PC-9 (cell line): ENCODE data around the gene KRCC1. TPM values are rescaled to one million over a fixed set of nuclear protein-coding genes. Genes with fewer than 3 reads are reported as not detected.

ENCODE experiments used
- BruUV-seq: library from RNA; stranded (reverse); fragments of 400-500 nt; replicated peaks from 2 replicates; lab custom pipeline; 2021; lab: Mats Ljungman, UMichigan
- CTCF ChIA-PET: fragments of 300-600 bp; sonication (Branson Sonifier 250); formaldehyde crosslinking; loops from one replicate; lab custom pipeline; 2022; ENCODE audit warnings: antibody characterized with exemption; lab: Charles Lee
- POLR2A ChIA-PET: fragments of 300-600 bp; sonication (Branson Sonifier 250); formaldehyde crosslinking; loops from one replicate; lab custom pipeline; 2022; ENCODE audit warnings: antibody characterized with exemption; ENCODE audit not compliant: unreplicated experiment; lab: Charles Lee
- DNase-seq, 2 experiments: peaks; one replicate each; pipeline versions ENCODE4 v3.0.0 to v3.0.0-alpha.2; 2015 to 2022; ENCODE audit warnings: mixed read lengths in 1 of 2
- H2AFZ ChIP-seq: fragments of 200-600 bp; sonication (generic); 2 replicates; pipeline ENCODE4 v1.8.1; 2017; ENCODE audit warnings: antibody characterized with exemption
- H3F3A ChIP-seq: fragments of 200-600 bp; sonication (generic); 2 replicates; pipeline ENCODE4 v1.8.1; 2017; ENCODE audit warnings: antibody characterized with exemption, mild to moderate bottlenecking, low read depth; ENCODE audit not compliant: insufficient read depth
- H3K27ac ChIP-seq: fragments of 200-600 bp; sonication (generic); 2 replicates; pipeline ENCODE4 v1.6.1; 2016; ENCODE audit warnings: mixed run types
- H3K27me3 ChIP-seq: fragments of 200-600 bp; sonication (generic); 2 replicates; pipeline ENCODE4 v1.6.1; 2016; ENCODE audit warnings: low read depth, mixed run types; ENCODE audit not compliant: insufficient read depth
- H3K36me3 ChIP-seq: fragments of 200-600 bp; sonication (generic); 2 replicates; pipeline ENCODE4 v1.6.1; 2016; ENCODE audit warnings: low read depth, mixed run types
- H3K4me1 ChIP-seq: fragments of 200-600 bp; sonication (generic); replicated peaks from 2 replicates; pipeline ENCODE4 v1.6.1; 2016; ENCODE audit warnings: mixed run types; ENCODE audit not compliant: insufficient read depth
- H3K4me2 ChIP-seq: fragments of 200-600 bp; sonication (generic); 2 replicates; pipeline ENCODE4 v1.6.1; 2017; ENCODE audit warnings: mixed run types
- H3K4me3 ChIP-seq: fragments of 200-600 bp; sonication (generic); 2 replicates; pipeline ENCODE4 v1.6.1; 2016; ENCODE audit warnings: mixed run types
- H3K79me2 ChIP-seq: fragments of 200-600 bp; sonication (generic); 2 replicates; pipeline ENCODE4 v1.6.1; 2017; ENCODE audit warnings: low read depth, mixed run types
- H3K9me2 ChIP-seq: fragments of 200-600 bp; sonication (generic); 2 replicates; pipeline ENCODE4 v1.8.1; 2017; ENCODE audit warnings: mild to moderate bottlenecking; ENCODE audit not compliant: insufficient read depth
- H3K9me3 ChIP-seq: fragments of 200-600 bp; sonication (generic); 2 replicates; pipeline ENCODE4 v1.8.1; 2016; ENCODE audit warnings: low read depth; ENCODE audit not compliant: insufficient read depth
- H4K20me1 ChIP-seq: fragments of 200-600 bp; sonication (generic); 2 replicates; pipeline ENCODE4 v1.8.1; 2017; ENCODE audit not compliant: insufficient read depth
- EZH2 ChIP-seq: fragments of 200-600 bp; sonication (generic); IDR thresholded peaks from 2 replicates; pipeline ENCODE4 v1.8.0; 2017; ENCODE audit warnings: antibody characterized with exemption, low read depth
- intact Hi-C: fragments of 100-400 bp; cut with micrococcal nuclease; formaldehyde crosslinking; loops from one replicate; pipeline ENCODE4 v1.10.0; 2022; ENCODE audit not compliant: unreplicated experiment
- total RNA-seq: library from RNA; stranded (reverse); gene quantifications from 2 replicates; pipeline ENCODE4 v1.2.3, GENCODE V29; 2021
- TF ChIP-seq, protein P1 (sequence below): fragments of 200-600 bp; sonication (generic); conservative IDR thresholded peaks from 2 replicates; pipeline ENCODE4 v1.6.1; 2017; ENCODE audit warnings: mixed run types, antibody characterized with exemption, mild to moderate bottlenecking, moderate library complexity

The KRCC1 gene
- total RNA-seq, 1 experiment from 2014 or later = 17.4 TPM

DNA sequence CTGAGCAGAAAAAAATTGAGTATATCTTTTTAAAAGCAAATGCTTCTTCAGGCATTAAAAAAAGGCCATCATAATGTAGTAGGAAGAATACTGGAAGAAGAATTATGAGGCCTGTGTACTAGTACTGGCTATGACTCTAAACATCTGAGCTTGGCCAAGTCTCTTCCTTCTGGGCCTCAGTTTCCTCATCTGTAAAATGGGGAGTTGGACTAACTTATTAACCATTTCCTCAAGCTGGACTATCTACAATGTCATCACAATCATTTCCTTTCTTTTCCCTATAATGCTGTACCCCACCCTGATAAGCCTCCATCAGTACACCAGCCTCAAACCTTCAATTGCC lies 42.9 kb upstream of the KRCC1 start:
- intact Hi-C loops = no loop called here
- 0 out of 2 replicates have a peak, but pooled peaks cover 6% of the 10 kb centered on the region for H3K4me1 ChIP-seq
- H4K20me1 ChIP-seq = no peaks in the 10 kb centered on the region
- H3K9me2 ChIP-seq = no peaks in the 10 kb centered on the region
- TF ChIP-seq EZH2 = no peak
- TF ChIP-seq, protein P1, sequence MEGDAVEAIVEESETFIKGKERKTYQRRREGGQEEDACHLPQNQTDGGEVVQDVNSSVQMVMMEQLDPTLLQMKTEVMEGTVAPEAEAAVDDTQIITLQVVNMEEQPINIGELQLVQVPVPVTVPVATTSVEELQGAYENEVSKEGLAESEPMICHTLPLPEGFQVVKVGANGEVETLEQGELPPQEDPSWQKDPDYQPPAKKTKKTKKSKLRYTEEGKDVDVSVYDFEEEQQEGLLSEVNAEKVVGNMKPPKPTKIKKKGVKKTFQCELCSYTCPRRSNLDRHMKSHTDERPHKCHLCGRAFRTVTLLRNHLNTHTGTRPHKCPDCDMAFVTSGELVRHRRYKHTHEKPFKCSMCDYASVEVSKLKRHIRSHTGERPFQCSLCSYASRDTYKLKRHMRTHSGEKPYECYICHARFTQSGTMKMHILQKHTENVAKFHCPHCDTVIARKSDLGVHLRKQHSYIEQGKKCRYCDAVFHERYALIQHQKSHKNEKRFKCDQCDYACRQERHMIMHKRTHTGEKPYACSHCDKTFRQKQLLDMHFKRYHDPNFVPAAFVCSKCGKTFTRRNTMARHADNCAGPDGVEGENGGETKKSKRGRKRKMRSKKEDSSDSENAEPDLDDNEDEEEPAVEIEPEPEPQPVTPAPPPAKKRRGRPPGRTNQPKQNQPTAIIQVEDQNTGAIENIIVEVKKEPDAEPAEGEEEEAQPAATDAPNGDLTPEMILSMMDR = no peak
- H3K79me2 ChIP-seq = no peaks in the 10 kb centered on the region
- ChIA-PET POLR2A (no interaction called here), CTCF (no interaction called here)
- H2AFZ ChIP-seq = no peak overlapping the region
- peaks cover 5% of the 10 kb centered on the region; the same call in 1 of the 2 replicates for H3F3A ChIP-seq
- H3K4me3 ChIP-seq = no peak overlapping the region
- no peak overlapping the region for H3K4me2 ChIP-seq
- no peaks in the 10 kb centered on the region for H3K36me3 ChIP-seq
- DNase-seq = no peak
- BruUV-seq = no TSS peak
- H3K27me3 ChIP-seq = peaks cover 29% of the 10 kb centered on the region
- H3K27ac ChIP-seq = no peak overlapping the region
- no peaks in the 10 kb centered on the region for H3K9me3 ChIP-seq

DNA sequence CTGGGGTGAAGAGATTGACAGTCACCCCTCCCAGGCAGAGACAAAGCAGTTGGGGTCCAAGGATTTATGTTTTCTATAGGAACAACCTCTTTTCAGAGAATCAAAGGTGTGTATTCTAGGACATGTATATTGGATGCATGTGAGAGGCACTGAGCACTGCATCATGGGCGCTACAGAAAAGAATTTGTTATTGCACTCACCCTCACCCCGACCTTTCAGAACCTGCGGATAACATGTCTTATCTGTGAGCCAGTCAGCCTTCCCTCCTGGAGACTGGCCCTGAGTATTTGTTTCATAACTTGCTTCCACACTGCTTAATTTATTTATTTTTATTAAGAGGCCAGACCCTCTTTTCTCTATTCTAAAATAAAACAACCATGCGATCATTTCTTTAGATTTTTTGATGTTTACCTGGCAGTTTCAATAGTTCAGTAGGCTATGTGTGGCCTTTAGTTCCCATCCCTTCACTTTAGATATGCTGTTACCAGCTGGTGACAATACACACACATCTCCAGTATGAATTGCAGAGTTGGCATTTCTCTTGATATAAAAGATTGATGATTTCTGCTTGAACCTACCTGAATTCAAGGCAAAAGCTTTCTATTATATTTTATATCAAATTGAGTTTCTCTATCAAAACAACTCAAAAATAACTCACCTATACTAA lies 42.4 kb upstream of the KRCC1 start:
- intact Hi-C loops = no loop called here
- Histone ChIP-seq H3K27me3 (peaks cover 24% of the 10 kb centered on the region), H3K36me3 (no peaks in the 10 kb centered on the region), H3K27ac (no peak overlapping the region), H4K20me1 (no peaks in the 10 kb centered on the region), H3K79me2 (no peaks in the 10 kb centered on the region), H3K9me3 (no peaks in the 10 kb centered on the region), H3K4me3 (no peak overlapping the region), H3K9me2 (no peaks in the 10 kb centered on the region), H3K4me1 (0 out of 2 replicates have a peak, but pooled peaks cover 6% of the 10 kb centered on the region), H3K4me2 (no peak overlapping the region), H3F3A (peaks cover 5% of the 10 kb centered on the region; the same call in 1 of the 2 replicates), H2AFZ (no peak overlapping the region)
- no peak for TF ChIP-seq EZH2
- TF ChIP-seq, protein P1 = no peak
- DNase-seq = no peak
- BruUV-seq = no TSS peak
- POLR2A ChIA-PET = no interaction called here
- CTCF ChIA-PET = no interaction called here

DNA sequence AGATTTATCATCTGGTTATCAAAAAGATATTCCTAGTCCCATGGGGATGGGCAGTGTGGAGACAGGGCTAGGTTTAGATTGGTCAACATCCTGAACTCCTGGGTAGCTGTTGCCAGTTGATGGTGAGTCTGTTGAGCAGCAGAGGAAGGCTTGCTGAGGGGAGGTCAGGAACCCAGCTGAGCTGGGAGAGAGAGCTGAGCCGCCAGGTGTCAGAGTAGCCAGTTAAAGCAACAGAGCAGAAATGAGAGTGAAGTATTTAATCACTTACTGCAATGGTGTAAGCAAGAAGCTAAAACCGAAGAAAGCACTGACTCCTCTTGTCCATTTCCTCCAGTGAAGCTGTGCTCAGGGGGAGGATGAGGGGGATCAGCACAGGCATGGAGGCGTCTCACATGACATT lies 41.6 kb upstream of the KRCC1 start:
- BruUV-seq = no TSS peak
- CTCF ChIA-PET = no interaction called here
- intact Hi-C loops = no loop called here

More for the DNA sequence above, 41.6 kb upstream of the KRCC1 start:
- H3K4me1 ChIP-seq = 0 out of 2 replicates have a peak, but pooled peaks cover 6% of the 10 kb centered on the region
- no peak overlapping the region for H3K27ac ChIP-seq
- H3K36me3 ChIP-seq = no peaks in the 10 kb centered on the region
- no peak overlapping the region for H2AFZ ChIP-seq
- H3K4me2 ChIP-seq = no peak overlapping the region
- no peak for TF ChIP-seq EZH2
- TF ChIP-seq, protein P1 = no peak
- peaks cover 5% of the 10 kb centered on the region; the same call in 1 of the 2 replicates for H3F3A ChIP-seq
- no peak overlapping the region for H3K4me3 ChIP-seq
- no peaks in the 10 kb centered on the region for H3K79me2 ChIP-seq
- no peak for DNase-seq
- no peaks in the 10 kb centered on the region for H3K9me2 ChIP-seq
- H3K27me3 ChIP-seq = peaks cover 16% of the 10 kb centered on the region; the same call in 1 of the 2 replicates
- H3K9me3 ChIP-seq = no peaks in the 10 kb centered on the region
- POLR2A ChIA-PET = no interaction called here
- no peaks in the 10 kb centered on the region for H4K20me1 ChIP-seq
